Measurements from ENCODE around the gene POLR1H. TPM values are rescaled to one million over a fixed set of nuclear protein-coding genes. Genes with fewer than 3 reads are reported as not detected.

POLR1H gene
- total RNA-seq, 1 donor from 2014 or later: 16.8 TPM

DNA sequence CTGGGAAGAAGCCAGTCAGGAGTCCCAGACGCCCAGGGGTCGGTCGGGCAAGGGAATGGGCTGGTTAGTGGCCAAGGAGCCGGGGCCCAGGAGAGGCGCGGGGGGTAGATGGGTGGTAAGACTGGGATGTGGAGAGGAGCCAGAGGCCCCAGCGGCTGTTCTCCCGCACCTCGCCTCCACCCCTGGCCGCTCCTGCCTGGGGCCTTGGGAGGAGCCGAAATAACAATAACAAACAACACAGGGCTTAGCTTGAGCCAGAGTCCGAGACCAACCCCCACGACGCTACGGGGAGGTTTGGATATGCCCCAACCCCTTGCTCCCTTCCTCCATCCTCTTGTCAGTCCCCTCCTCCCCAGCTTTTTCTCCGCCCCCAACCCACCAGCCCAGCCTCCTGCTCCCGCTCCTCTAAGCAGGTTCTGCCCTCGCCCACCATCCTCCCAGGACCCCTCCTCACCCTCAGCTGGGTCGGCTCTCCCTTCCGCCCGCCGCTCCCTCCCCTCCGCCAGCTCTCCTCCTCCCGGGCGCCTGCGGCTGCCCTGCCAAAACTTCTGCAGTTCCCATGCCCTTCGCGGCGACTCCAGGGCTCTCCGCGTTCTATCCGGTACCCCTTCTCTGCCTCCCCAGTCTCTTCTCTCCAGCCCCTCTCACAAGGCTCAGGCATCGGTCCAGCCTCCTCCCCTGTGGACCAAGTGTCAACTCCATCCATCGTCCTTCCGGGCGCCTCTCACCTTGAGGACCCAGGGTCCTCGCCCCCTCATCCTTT, 13.4 kb downstream of the POLR1H start:
- no peak overlapping the region for H3K27ac ChIP-seq (ENCODE audit: low read depth, low read length)
- peaks cover 30% of the 10 kb centered on the region for H3K36me3 Mint-ChIP-seq (ENCODE audit: low read depth, unreplicated experiment)
- TF ChIP-seq EZH2 (IDR thresholded peaks at IDR 0.05; ENCODE audit: insufficient read depth, low read length): peak; percentile 91
- TF ChIP-seq, protein P1, sequence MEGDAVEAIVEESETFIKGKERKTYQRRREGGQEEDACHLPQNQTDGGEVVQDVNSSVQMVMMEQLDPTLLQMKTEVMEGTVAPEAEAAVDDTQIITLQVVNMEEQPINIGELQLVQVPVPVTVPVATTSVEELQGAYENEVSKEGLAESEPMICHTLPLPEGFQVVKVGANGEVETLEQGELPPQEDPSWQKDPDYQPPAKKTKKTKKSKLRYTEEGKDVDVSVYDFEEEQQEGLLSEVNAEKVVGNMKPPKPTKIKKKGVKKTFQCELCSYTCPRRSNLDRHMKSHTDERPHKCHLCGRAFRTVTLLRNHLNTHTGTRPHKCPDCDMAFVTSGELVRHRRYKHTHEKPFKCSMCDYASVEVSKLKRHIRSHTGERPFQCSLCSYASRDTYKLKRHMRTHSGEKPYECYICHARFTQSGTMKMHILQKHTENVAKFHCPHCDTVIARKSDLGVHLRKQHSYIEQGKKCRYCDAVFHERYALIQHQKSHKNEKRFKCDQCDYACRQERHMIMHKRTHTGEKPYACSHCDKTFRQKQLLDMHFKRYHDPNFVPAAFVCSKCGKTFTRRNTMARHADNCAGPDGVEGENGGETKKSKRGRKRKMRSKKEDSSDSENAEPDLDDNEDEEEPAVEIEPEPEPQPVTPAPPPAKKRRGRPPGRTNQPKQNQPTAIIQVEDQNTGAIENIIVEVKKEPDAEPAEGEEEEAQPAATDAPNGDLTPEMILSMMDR (IDR thresholded peaks at IDR 0.05; ENCODE audit: insufficient read depth, low read depth, low read length): no peak
- DNase-seq (ENCODE audit: low read depth): no peak
- H3K27me3 ChIP-seq (ENCODE audit: insufficient read depth, low read length): peaks cover 79% of the 10 kb centered on the region
- FAIRE-seq: no peak
- H3K9me3 ChIP-seq (ENCODE audit: insufficient read depth, low read depth, low read length): no peaks in the 10 kb centered on the region
- peaks cover 11% of the 10 kb centered on the region for H4K20me1 ChIP-seq (ENCODE audit: insufficient read depth, low read length)
- H3K27ac Mint-ChIP-seq (ENCODE audit: unreplicated experiment): peak overlapping the region; percentile 9
- H3K4me2 ChIP-seq (ENCODE audit: low read length): peak overlapping the region; percentile 74
- peaks cover 89% of the 10 kb centered on the region for H3K27me3 Mint-ChIP-seq (ENCODE audit: low read depth, unreplicated experiment)
- peak overlapping the region; percentile 41 for H2AFZ ChIP-seq (ENCODE audit: low read depth, low read length)
- H3K9ac ChIP-seq (ENCODE audit: low read length): no peak overlapping the region
- peaks cover 10% of the 10 kb centered on the region for H3K4me1 ChIP-seq (ENCODE audit: insufficient read depth, low read length)
- H3K79me2 ChIP-seq (ENCODE audit: insufficient read depth, low read length): no peaks in the 10 kb centered on the region
- H3K4me1 Mint-ChIP-seq (ENCODE audit: low read depth, unreplicated experiment): peaks cover 16% of the 10 kb centered on the region
- H3K36me3 ChIP-seq (ENCODE audit: insufficient read depth, low read length): no peaks in the 10 kb centered on the region
- peak overlapping the region; percentile 76 for H3K4me3 Mint-ChIP-seq (ENCODE audit: unreplicated experiment)
- peak overlapping the region; percentile 3 for H3K4me3 ChIP-seq (ENCODE audit: insufficient read depth, low read depth, low read length)
- peaks cover 11% of the 10 kb centered on the region for H3K9me3 Mint-ChIP-seq (ENCODE audit: unreplicated experiment)

DNA sequence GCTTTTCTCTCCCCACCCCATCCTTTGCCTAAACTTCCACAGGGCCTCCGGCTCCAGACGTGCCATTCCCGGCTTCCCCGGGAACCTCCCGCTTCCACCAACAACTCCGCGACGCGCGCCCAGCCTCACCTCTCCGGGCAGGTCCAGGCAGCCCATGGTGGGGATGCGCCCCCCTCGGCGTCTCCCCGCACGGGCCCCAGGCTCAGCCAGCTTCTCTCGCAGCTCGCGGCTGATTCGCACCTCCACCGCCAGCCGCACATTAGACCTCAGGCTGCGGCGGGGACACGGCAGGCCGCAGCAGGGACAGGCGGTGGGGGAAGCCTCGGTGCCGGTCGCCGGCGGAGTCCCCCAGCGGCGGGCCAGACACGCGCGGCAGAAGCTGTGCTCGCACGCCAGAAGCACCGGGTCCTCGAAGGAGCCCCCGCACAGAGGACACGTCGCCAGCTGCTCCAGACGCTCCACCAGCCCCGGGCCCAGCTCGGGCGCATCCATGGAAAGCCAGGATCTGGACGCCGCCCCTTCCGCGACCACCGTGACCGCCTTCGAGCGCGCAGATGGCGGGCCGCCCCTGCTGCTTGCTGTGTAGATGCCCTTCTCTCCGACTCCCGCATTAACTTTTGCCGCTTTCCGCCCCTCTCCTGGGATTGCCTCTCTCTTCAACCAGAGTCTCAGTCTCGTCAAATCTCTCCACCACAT, 14.2 kb downstream of the POLR1H start, which contains the start of gene RNF39:
RNF39 (minus strand) TSS at position 676 of the 696 bp plus-strand sequence; CDS start at position 492, 184 bp downstream.
- peak within 1 kb of the TSS; percentile 74 for H3K4me2 ChIP-seq (ENCODE audit: low read length)
- H3K27ac ChIP-seq (ENCODE audit: low read depth, low read length): no peak within 1 kb of the TSS
- H2AFZ ChIP-seq (ENCODE audit: low read depth, low read length): peak within 1 kb of the TSS; percentile 41
- DNase-seq (ENCODE audit: low read depth) (no peak), FAIRE-seq (no peak)
- H3K9me3 ChIP-seq (ENCODE audit: insufficient read depth, low read depth, low read length): no peaks in the 10 kb centered on the region
- H3K9ac ChIP-seq (ENCODE audit: low read length): no peak within 1 kb of the TSS
- peaks cover 10% of the 10 kb centered on the region for H3K4me1 ChIP-seq (ENCODE audit: insufficient read depth, low read length)
- peaks cover 15% of the 10 kb centered on the region for H3K4me1 Mint-ChIP-seq (ENCODE audit: low read depth, unreplicated experiment)
- peaks cover 90% of the 10 kb centered on the region for H3K27me3 Mint-ChIP-seq (ENCODE audit: low read depth, unreplicated experiment)
- peaks cover 24% of the 10 kb centered on the region for H3K36me3 Mint-ChIP-seq (ENCODE audit: low read depth, unreplicated experiment)
- no peaks in the 10 kb centered on the region for H3K79me2 ChIP-seq (ENCODE audit: insufficient read depth, low read length)
- H3K27me3 ChIP-seq (ENCODE audit: insufficient read depth, low read length): peaks cover 83% of the 10 kb centered on the region
- peak; percentile 90 for TF ChIP-seq EZH2 (IDR thresholded peaks at IDR 0.05; ENCODE audit: insufficient read depth, low read length)
- TF ChIP-seq, protein P1 (IDR thresholded peaks at IDR 0.05; ENCODE audit: insufficient read depth, low read depth, low read length): no peak
- peak within 1 kb of the TSS; percentile 3 for H3K4me3 ChIP-seq (ENCODE audit: insufficient read depth, low read depth, low read length)
- H4K20me1 ChIP-seq (ENCODE audit: insufficient read depth, low read length): peaks cover 10% of the 10 kb centered on the region
- peaks cover 11% of the 10 kb centered on the region for H3K9me3 Mint-ChIP-seq (ENCODE audit: unreplicated experiment)
- no peaks in the 10 kb centered on the region for H3K36me3 ChIP-seq (ENCODE audit: insufficient read depth, low read length)
- peak within 1 kb of the TSS; percentile 76 for H3K4me3 Mint-ChIP-seq (ENCODE audit: unreplicated experiment)
- peak within 1 kb of the TSS; percentile 70 for H3K27ac Mint-ChIP-seq (ENCODE audit: unreplicated experiment)

All from astrocyte (in vitro differentiated cells and primary cell).